ENCODE measurements around the gene MICAL3.

DNA sequence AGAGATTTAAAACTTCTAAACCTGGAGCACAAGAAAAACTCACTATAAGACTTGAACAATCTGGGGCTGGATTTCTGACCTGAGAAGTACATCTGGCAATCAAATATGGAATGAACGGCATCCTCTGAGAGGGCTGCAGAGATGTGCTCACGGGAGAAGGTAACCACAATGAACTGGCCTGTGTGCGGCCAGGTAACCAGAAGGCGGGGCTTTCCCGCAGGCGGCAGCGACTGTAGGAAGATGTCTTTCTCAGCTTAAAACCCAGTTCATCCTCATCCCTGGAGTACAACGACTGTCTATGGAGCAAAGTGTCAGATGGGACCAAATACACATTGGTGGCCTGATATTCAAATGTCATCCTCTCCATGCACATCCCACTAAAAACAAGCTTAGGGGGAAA is 24.5 kb downstream of the MICAL3 start:
- TF ChIP-seq, protein P1, sequence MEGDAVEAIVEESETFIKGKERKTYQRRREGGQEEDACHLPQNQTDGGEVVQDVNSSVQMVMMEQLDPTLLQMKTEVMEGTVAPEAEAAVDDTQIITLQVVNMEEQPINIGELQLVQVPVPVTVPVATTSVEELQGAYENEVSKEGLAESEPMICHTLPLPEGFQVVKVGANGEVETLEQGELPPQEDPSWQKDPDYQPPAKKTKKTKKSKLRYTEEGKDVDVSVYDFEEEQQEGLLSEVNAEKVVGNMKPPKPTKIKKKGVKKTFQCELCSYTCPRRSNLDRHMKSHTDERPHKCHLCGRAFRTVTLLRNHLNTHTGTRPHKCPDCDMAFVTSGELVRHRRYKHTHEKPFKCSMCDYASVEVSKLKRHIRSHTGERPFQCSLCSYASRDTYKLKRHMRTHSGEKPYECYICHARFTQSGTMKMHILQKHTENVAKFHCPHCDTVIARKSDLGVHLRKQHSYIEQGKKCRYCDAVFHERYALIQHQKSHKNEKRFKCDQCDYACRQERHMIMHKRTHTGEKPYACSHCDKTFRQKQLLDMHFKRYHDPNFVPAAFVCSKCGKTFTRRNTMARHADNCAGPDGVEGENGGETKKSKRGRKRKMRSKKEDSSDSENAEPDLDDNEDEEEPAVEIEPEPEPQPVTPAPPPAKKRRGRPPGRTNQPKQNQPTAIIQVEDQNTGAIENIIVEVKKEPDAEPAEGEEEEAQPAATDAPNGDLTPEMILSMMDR (IDR thresholded peaks at IDR 0.05): no peak
- no peak for TF ChIP-seq TCF7L2 (IDR thresholded peaks at IDR 0.05; ENCODE audit: low read depth, low read length)

All from Panc1 (cell line).